HepG2 (cell line): ENCODE measurements around the gene VPS18. TPM values are rescaled to one million over a fixed set of nuclear protein-coding genes. Genes with fewer than 3 reads are reported as not detected.

Source experiments
- ARID5B ChIP-seq: IDR thresholded peaks from 2 replicates; pipeline ENCODE4 v1.4.0; 2020; ENCODE audit warnings: mild to moderate bottlenecking, missing genetic modification reagents
- KDM5B ChIP-seq: sonication (generic); formaldehyde crosslinking; IDR thresholded peaks from 2 replicates; pipeline ENCODE4 v1.4.0; 2020; ENCODE audit warnings: missing genetic modification reagents, mild to moderate bottlenecking, borderline replicate concordance
- MIXL1 ChIP-seq: IDR thresholded peaks from 2 replicates; pipeline ENCODE4 v1.6.1; 2016
- MXD4 ChIP-seq: IDR thresholded peaks from 2 replicates; pipeline ENCODE4 v1.6.1; 2016; ENCODE audit warnings: mild to moderate bottlenecking, missing biosample characterization, missing genetic modification reagents
- NR0B2 ChIP-seq: sonication (generic); formaldehyde crosslinking; IDR thresholded peaks from 2 replicates; pipeline ENCODE4 v1.4.0; 2020; ENCODE audit warnings: mild to moderate bottlenecking, missing genetic modification reagents
- NR2F2 ChIP-seq: IDR thresholded peaks from 2 replicates; pipeline ENCODE4 v1.6.1; 2012; ENCODE audit warnings: low read depth, inconsistent platforms, borderline replicate concordance
- PATZ1 ChIP-seq: sonication (generic); formaldehyde crosslinking; IDR thresholded peaks from 2 replicates; pipeline ENCODE4 v1.4.0; 2020; ENCODE audit warnings: missing genetic modification reagents
- PBX3 ChIP-seq: sonication (generic); formaldehyde crosslinking; IDR thresholded peaks from 2 replicates; pipeline ENCODE4 v1.8.1; 2023; ENCODE audit warnings: missing genetic modification reagents, inconsistent platforms, borderline replicate concordance
- PITX1 ChIP-seq: sonication (generic); formaldehyde crosslinking; IDR thresholded peaks from 2 replicates; pipeline ENCODE4 v1.5.1; 2020; ENCODE audit warnings: mild to moderate bottlenecking, missing genetic modification reagents
- RERE ChIP-seq: IDR thresholded peaks from 2 replicates; pipeline ENCODE4 v1.6.1; 2016; ENCODE audit warnings: low read depth, missing genetic modification reagents, missing compliant biosample characterization
- SRSF1 ChIP-seq: fragments of 200-400 bp; formaldehyde crosslinking; optimal IDR thresholded peaks from 2 replicates; pipeline ENCODE3; 2017; ENCODE audit warnings: mild to moderate bottlenecking, low read depth, low read length, moderate library complexity
- ZNF562 ChIP-seq: sonication (generic); formaldehyde crosslinking; IDR thresholded peaks from 2 replicates; pipeline ENCODE4 v1.8.0; 2022; ENCODE audit warnings: missing genetic modification reagents, borderline replicate concordance
- polyA plus RNA-seq, 8 experiments: library from polyadenylated mRNA; depleted of rRNA in 3 of 8; stranded (reverse) in 7 of 8; unstranded in 1 of 8; fragments of >200 nt; fragmentation: Illumina TruSeq in 4 of 8; extraction: Trizol in 4 of 8; gene quantifications; 2 replicates each; pipeline versions ENCODE4 v1.2.1 to v1.2.3, GENCODE V29; 2011 to 2016; ENCODE audit warnings: low read depth in 4 of 8, missing spikeins in 1 of 8, mixed read lengths in 1 of 8; ENCODE audit not compliant: insufficient read depth in 1 of 8
- total RNA-seq, 5 experiments: library from RNA; depleted of rRNA; stranded (reverse); fragments of >200 nt; fragmentation: Illumina TruSeq; extraction: Trizol; gene quantifications; 2 replicates each; pipeline ENCODE4 v1.2.3, GENCODE V29; 2016; ENCODE audit warnings: low read depth in 1 of 5

VPS18 gene
- total and polyA plus RNA-seq, 2 of the 13 experiments (the other 11 are each of a cell fraction or from before 2014, with no cell fraction given): 5.8 to 17.0 TPM

DNA sequence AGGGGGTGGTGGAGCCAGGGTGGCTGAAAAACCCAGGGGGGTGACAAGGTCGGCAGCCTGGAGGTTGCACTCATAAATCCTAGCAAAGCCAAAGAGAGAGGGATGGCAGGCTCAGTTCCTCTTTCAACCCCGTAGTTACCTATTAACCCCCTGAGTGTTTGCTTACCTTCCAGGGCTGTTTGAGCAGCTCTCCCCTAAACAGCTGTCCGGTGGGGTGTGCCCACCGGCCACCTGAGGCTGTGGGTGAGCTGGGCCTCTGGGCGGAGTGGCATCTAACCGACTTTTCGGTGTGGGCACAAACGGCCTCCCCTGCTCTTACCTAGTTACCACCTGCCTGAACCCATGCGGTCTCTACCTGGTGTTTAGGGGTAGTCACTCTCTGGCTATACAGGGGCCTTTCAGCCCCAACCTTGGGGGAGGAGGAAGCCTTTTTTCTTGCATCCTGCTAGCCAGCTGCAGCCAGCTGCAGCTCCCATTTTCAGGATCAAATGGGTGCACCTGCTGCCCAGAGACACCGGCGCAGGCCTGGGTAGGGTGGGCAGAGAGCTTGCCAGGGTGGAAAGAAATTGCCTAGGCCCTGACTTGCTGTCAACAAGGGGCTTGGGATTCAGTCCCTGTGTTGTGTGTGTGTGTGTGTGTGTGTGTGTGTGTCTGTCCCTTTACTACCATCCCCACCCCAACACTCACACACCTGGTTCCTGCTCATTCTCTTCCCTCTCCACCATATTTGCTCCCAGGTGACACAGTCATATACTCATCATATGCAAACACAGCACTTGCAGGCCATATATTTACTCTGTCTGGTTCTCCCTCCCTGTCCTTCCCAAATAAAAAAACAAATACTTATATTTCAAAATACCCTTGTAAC is 38.6 kb downstream of the VPS18 start (continued):
- TF ChIP-seq RERE (CRISPR knock-in tag) (no peak), KDM5B (CRISPR knock-in tag) (peak; percentile 24; the same call in 1 of the 2 replicates), PBX3 (CRISPR knock-in tag) (no peak), NR2F2 (no peak), MXD4 (0 out of 2 replicates have a peak, but pooled peaks have one; percentile 22), PATZ1 (peak; percentile 77; the same call in 1 of the 2 replicates), NR0B2 (CRISPR knock-in tag) (0 out of 2 replicates have a peak, but pooled peaks have one; percentile 25), PITX1 (CRISPR knock-in tag) (peak; percentile 75), SRSF1 (no peak), ARID5B (peak; percentile 39; the same call in 1 of the 2 replicates), ZNF562 (CRISPR knock-in tag) (no peak), MIXL1 (peak; percentile 22; the same call in 1 of the 2 replicates)
